ENCODE data around the gene NCKAP5.

GRCh38 chr2:133425612-133426011 is 142.7 kb downstream of the NCKAP5 start:
- TF ChIP-seq, protein P1, sequence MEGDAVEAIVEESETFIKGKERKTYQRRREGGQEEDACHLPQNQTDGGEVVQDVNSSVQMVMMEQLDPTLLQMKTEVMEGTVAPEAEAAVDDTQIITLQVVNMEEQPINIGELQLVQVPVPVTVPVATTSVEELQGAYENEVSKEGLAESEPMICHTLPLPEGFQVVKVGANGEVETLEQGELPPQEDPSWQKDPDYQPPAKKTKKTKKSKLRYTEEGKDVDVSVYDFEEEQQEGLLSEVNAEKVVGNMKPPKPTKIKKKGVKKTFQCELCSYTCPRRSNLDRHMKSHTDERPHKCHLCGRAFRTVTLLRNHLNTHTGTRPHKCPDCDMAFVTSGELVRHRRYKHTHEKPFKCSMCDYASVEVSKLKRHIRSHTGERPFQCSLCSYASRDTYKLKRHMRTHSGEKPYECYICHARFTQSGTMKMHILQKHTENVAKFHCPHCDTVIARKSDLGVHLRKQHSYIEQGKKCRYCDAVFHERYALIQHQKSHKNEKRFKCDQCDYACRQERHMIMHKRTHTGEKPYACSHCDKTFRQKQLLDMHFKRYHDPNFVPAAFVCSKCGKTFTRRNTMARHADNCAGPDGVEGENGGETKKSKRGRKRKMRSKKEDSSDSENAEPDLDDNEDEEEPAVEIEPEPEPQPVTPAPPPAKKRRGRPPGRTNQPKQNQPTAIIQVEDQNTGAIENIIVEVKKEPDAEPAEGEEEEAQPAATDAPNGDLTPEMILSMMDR (IDR thresholded peaks at IDR 0.05; ENCODE audit: borderline replicate concordance, extremely low read depth, low read length, poor library complexity, severe bottlenecking), result no peak
- no peak for TF ChIP-seq EZH2 (IDR thresholded peaks at IDR 0.05; ENCODE audit: borderline replicate concordance, low read depth, low read length, severe bottlenecking)

All from DND-41 (cell line).